GM21515 (cell line): ENCODE data around the gene PAPLN.

Experiments
- ATAC-seq: cut with Tn5 transposase; IDR thresholded peaks from one replicate; pipeline ENCODE4 v1.9.1; 2021; ENCODE audit not compliant: unreplicated experiment

PAPLN gene

GRCh38 chr14:73245480-73246325, 8.4 kb downstream of the PAPLN start:
- no peak for ATAC-seq

GRCh38 chr14:73246387-73247150, 9.3 kb downstream of the PAPLN start:
- no peak for ATAC-seq

- no peak for ATAC-seq
These were observed 11.0 kb downstream of the PAPLN start for GRCh38 chr14:73248108-73248868.

GRCh38 chr14:73249108-73249507, 11.8 kb downstream of the PAPLN start:
- ATAC-seq = no peak

DNA sequence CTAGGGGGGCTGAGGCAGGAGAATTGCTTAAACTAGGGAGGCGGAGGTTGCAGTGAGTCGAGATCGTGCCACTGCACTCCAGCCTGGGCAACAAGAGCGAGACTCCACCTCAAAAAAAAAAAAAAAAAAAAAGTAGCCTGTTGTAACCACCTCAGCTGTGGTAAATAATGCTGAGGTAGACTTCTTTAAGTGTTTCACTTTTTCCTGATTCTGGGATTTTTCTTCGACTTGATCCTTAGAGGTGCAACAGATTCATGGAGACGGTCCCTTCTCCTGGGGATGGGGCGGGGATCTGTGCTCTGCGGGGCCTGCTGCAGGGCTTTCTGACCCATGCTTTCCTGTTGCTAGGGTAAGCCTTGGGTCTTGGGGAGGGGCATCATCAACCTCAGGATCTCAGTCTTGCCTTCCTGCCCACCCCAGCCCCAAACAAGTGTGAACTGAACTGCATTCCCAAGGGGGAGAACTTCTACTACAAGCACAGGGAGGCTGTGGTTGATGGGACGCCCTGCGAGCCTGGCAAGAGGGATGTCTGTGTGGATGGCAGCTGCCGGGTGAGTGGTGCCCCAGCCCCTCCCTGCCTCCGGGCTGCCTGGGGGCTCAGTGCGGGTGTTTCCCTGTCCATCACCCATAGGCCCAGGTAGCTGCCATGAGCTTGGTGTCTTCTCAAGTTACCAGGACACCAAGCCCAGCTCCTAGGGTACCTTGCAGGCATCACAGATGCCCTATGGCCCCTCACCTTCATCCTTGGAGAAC, 12.4 kb downstream of the PAPLN start:
- ATAC-seq = no peak

- no peak for ATAC-seq
These were observed 13.0 kb downstream of the PAPLN start for GRCh38 chr14:73250317-73250713.

DNA sequence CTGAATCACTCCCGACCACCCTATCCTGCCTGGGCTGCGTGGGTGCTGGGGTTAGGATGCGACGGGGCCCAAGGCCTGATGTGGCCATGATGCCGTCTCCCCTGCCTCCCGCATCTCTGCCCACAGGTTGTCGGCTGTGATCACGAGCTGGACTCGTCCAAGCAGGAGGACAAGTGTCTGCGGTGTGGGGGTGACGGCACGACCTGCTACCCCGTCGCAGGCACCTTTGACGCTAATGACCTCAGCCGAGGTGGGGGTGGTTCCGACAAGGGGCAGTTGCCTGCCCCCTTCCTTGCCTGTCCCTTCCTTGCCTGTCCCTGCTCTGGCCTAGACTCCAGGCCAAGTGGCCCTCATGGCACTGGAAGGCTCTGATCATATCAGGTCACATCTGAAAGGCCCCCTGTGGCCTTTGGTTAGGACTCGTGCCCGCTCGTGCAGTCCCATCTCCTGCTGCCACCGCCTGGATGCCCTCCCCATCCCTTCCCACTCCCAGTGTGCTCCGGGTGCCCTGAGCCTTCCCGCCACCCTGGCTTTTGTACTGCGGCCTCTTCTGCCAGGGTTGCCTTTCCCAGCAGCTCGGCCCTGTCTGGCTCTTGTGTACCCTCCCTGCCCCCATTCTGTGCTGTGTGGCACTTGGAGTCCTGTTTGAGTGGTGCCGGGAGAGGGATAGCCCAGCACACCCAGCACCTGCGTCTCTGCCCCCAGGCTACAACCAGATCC, 13.6 kb downstream of the PAPLN start:
- ATAC-seq = no peak

- no peak for ATAC-seq
These were observed 14.4 kb downstream of the PAPLN start for GRCh38 chr14:73251516-73252215.

GRCh38 chr14:73252491-73253322, 15.4 kb downstream of the PAPLN start:
- ATAC-seq = no peak

GRCh38 chr14:73253323-73253610, 16.0 kb downstream of the PAPLN start:
- ATAC-seq = no peak

DNA sequence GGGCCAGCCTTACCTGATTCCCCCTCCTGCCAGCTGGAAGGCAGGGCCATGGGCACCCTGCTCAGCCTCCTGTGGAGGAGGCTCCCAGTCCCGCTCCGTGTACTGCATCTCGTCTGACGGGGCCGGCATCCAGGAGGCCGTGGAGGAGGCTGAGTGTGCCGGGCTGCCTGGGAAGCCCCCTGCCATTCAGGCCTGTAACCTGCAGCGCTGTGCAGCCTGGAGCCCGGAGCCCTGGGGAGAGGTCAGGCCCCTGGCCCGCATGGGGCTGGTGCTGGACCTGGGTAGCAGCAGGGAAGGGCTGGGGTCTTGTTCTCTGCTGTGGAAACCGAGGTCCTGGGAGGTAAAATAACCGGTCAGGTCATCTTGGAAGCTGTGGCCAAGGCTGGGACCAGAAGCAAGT, 16.4 kb downstream of the PAPLN start:
- ATAC-seq = no peak

- no peak for ATAC-seq
These were observed 17.1 kb downstream of the PAPLN start for GRCh38 chr14:73254247-73255004.

DNA sequence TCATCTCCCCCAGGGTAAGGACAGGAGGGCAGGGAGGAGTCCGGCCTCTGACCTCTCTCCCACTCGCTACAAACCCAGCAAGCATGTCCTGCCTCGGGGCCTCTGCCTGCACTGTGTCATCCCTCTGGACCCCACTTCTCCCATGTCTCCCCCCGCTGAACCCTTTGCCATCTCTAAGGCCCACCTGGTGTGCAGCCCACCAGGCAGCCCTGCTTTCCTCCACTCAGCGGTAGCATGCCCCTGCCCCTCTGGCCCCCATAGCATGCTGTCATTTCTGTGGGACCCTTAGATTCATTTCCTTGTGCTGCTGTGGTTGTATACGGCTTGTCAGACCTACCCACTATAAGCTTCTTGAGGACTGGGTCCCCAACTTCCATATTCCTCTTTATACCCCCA, 17.7 kb downstream of the PAPLN start:
- no peak for ATAC-seq

GRCh38 chr14:73255693-73256225, 18.5 kb downstream of the PAPLN start:
- no peak for ATAC-seq

GRCh38 chr14:73258076-73258475, 20.8 kb downstream of the PAPLN start:
- no peak for ATAC-seq

- ATAC-seq = no peak
These were observed 21.7 kb downstream of the PAPLN start for GRCh38 chr14:73258845-73259611.

DNA sequence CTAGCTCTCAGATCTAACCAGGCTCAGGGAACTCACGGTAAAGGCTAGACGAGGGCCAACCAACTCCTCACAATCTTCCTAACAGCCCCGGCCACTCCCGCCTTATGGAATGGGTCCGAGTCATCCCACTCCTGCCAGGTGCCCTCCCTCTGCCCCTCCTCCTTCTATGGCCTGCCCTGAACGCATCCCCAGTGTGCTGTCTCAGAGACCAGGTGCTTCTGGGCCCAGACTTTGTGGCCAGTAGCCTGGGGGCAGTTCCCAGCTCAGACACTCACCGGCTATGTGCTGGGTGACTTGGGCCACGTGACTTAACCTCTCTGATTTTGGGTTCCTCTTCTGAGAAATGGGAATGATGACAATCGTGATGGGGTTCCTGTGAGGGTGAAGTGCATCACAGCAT, 22.5 kb downstream of the PAPLN start:
- no peak for ATAC-seq
